IPS-NIHi7 (cell line): ENCODE data around the gene GPR176.
A peak's percentile ranks its signal among the peaks of the same experiment; 100 is the strongest.

Source experiments
- DNase-seq: peaks from one replicate; pipeline ENCODE4 v3.0.0; 2012; ENCODE audit warnings: mixed read lengths; ENCODE audit errors: extremely low spot score

Gene GPR176

GRCh38 chr15:39890621-39891020, 29.4 kb downstream of the GPR176 start:
- no peak for DNase-seq

- DNase-seq = no peak
Measured at GRCh38 chr15:39889601-39890000, 30.5 kb downstream of the GPR176 start.

- peak; percentile 18 for DNase-seq
Measured at GRCh38 chr15:39888809-39889208, 31.3 kb downstream of the GPR176 start.

GRCh38 chr15:39888243-39888642, 31.8 kb downstream of the GPR176 start:
- DNase-seq = no peak

GRCh38 chr15:39887832-39888231, 32.2 kb downstream of the GPR176 start:
- DNase-seq = peak; percentile 34

- peak; percentile 58 for DNase-seq
Measured at GRCh38 chr15:39887211-39887610, 32.9 kb downstream of the GPR176 start.

- no peak for DNase-seq
Measured at GRCh38 chr15:39886418-39886817, 33.6 kb downstream of the GPR176 start.

- no peak for DNase-seq
Measured at GRCh38 chr15:39885099-39885777, 34.8 kb downstream of the GPR176 start.

- DNase-seq = no peak
Measured at GRCh38 chr15:39884351-39884750, 35.7 kb downstream of the GPR176 start.

- DNase-seq = no peak
Measured at GRCh38 chr15:39882602-39883001, 37.5 kb downstream of the GPR176 start.

GRCh38 chr15:39881790-39882189, 38.3 kb downstream of the GPR176 start:
- DNase-seq = no peak

- DNase-seq = no peak
Measured at GRCh38 chr15:39880718-39881387, 39.2 kb downstream of the GPR176 start.

GRCh38 chr15:39878406-39878785, 41.7 kb downstream of the GPR176 start:
- no peak for DNase-seq

- peak; percentile 29 for DNase-seq
Measured at GRCh38 chr15:39874890-39875549, 45.0 kb downstream of the GPR176 start.

- no peak for DNase-seq
Measured at GRCh38 chr15:39873978-39874377, 46.1 kb downstream of the GPR176 start.

GRCh38 chr15:39870537-39870936, 49.5 kb downstream of the GPR176 start:
- no peak for DNase-seq

- DNase-seq = no peak
Measured at GRCh38 chr15:39869858-39870515, 50.1 kb downstream of the GPR176 start.

- no peak for DNase-seq
Measured at GRCh38 chr15:39869254-39869653, 50.8 kb downstream of the GPR176 start.

- no peak for DNase-seq
Measured at GRCh38 chr15:39868396-39868795, 51.7 kb downstream of the GPR176 start.

- DNase-seq = no peak
Measured at GRCh38 chr15:39864116-39864515, 56.0 kb downstream of the GPR176 start.

- DNase-seq = no peak
Measured at GRCh38 chr15:39860871-39861270, 59.2 kb downstream of the GPR176 start.

GRCh38 chr15:39860200-39860599, 59.9 kb downstream of the GPR176 start:
- DNase-seq = no peak
